22Rv1 (cell line): ENCODE measurements around the gene ALX4.

Experiments used
- CTCF ChIP-seq: fragments of 450-650 bp; IDR thresholded peaks from 2 replicates; pipeline ENCODE4 v1.5.1; 2017; ENCODE audit warnings: mild to moderate bottlenecking
- ZFX ChIP-seq: fragments of 450-650 bp; IDR thresholded peaks from 2 replicates; pipeline ENCODE4 v1.6.1; 2017; ENCODE audit warnings: antibody characterized with exemption, borderline replicate concordance

- TF ChIP-seq CTCF (no peak), ZFX (no peak)
These were observed 35.0 kb upstream of the ALX4 start for GRCh38 chr11:44344921-44345320.
